SK-N-SH (cell line): Measurements from ENCODE around the gene CST9.

Source experiments
- FOXJ3 ChIP-seq: sonication (generic); formaldehyde crosslinking; IDR thresholded peaks from 2 replicates; pipeline ENCODE4 v1.5.1; 2020; ENCODE audit warnings: mild to moderate bottlenecking, missing genetic modification reagents
- MXI1 ChIP-seq: IDR thresholded peaks from 2 replicates; pipeline ENCODE4 v1.6.1; 2012; ENCODE audit warnings: mild to moderate bottlenecking, low read depth, low read length, improper control_type of control experiment
- POLR2AphosphoS5 ChIP-seq: IDR thresholded peaks from 2 replicates; pipeline ENCODE4 v1.6.1; 2012; ENCODE audit warnings: low read depth, low read length
- RAD21 ChIP-seq: IDR thresholded peaks from 2 replicates; pipeline ENCODE4 v1.6.1; 2012; ENCODE audit warnings: mild to moderate bottlenecking, low read length
- TF ChIP-seq, protein P1 (sequence below): fragments of 150-350 bp; IDR thresholded peaks from 2 replicates; pipeline ENCODE4 v1.6.1; 2016; ENCODE audit warnings: mild to moderate bottlenecking, low read depth, low read length
- TF ChIP-seq, protein P2 (sequence below): fragments of 200-600 bp; sonication (generic); IDR thresholded peaks from 2 replicates; pipeline ENCODE4 v1.6.1; 2017; ENCODE audit warnings: antibody characterized with exemption, mild to moderate bottlenecking, moderate library complexity
- TF ChIP-seq, protein P3 (sequence below): IDR thresholded peaks from 2 replicates; pipeline ENCODE4 v1.4.0; 2012; ENCODE audit warnings: low read depth, borderline replicate concordance
- TF ChIP-seq, protein P4 (sequence below): IDR thresholded peaks from 2 replicates; pipeline ENCODE4; 2012

DNA sequence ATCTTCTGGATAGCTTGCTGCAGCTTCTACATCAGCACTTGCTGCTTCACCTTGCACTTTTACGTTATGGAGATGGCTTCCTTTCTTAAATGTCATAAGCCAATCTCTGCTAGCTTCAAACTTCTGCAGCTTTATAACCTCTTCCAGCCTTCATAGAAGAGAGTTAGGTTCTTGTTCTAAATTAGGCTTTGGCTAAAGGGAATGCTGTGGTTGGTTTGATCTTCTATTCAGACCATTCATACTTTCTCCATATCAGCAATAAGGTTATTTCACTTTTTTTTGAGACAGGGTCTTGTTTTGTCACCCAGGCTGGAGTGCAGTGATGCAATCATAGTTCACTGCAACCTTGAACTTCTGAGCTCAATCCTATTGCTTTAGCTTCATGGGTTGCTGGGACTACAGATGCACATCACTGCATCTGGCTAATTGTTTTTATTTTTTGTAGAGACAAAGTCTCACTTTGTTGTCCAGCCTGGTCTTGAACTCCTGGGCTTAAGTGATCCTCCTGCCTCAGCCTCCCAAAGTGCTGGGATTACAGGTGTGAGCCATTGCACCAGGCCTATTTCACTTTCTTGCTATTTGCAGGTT, 44.2 kb upstream of the CST9 start:
- TF ChIP-seq RAD21 = no peak
- no peak for TF ChIP-seq POLR2AphosphoS5
- TF ChIP-seq, protein P1, sequence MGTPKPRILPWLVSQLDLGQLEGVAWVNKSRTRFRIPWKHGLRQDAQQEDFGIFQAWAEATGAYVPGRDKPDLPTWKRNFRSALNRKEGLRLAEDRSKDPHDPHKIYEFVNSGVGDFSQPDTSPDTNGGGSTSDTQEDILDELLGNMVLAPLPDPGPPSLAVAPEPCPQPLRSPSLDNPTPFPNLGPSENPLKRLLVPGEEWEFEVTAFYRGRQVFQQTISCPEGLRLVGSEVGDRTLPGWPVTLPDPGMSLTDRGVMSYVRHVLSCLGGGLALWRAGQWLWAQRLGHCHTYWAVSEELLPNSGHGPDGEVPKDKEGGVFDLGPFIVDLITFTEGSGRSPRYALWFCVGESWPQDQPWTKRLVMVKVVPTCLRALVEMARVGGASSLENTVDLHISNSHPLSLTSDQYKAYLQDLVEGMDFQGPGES = no peak
- TF ChIP-seq, protein P2, sequence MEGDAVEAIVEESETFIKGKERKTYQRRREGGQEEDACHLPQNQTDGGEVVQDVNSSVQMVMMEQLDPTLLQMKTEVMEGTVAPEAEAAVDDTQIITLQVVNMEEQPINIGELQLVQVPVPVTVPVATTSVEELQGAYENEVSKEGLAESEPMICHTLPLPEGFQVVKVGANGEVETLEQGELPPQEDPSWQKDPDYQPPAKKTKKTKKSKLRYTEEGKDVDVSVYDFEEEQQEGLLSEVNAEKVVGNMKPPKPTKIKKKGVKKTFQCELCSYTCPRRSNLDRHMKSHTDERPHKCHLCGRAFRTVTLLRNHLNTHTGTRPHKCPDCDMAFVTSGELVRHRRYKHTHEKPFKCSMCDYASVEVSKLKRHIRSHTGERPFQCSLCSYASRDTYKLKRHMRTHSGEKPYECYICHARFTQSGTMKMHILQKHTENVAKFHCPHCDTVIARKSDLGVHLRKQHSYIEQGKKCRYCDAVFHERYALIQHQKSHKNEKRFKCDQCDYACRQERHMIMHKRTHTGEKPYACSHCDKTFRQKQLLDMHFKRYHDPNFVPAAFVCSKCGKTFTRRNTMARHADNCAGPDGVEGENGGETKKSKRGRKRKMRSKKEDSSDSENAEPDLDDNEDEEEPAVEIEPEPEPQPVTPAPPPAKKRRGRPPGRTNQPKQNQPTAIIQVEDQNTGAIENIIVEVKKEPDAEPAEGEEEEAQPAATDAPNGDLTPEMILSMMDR = no peak
- TF ChIP-seq, protein P3, sequence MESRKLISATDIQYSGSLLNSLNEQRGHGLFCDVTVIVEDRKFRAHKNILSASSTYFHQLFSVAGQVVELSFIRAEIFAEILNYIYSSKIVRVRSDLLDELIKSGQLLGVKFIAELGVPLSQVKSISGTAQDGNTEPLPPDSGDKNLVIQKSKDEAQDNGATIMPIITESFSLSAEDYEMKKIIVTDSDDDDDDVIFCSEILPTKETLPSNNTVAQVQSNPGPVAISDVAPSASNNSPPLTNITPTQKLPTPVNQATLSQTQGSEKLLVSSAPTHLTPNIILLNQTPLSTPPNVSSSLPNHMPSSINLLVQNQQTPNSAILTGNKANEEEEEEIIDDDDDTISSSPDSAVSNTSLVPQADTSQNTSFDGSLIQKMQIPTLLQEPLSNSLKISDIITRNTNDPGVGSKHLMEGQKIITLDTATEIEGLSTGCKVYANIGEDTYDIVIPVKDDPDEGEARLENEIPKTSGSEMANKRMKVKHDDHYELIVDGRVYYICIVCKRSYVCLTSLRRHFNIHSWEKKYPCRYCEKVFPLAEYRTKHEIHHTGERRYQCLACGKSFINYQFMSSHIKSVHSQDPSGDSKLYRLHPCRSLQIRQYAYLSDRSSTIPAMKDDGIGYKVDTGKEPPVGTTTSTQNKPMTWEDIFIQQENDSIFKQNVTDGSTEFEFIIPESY = no peak
- no peak for TF ChIP-seq FOXJ3 (CRISPR knock-in tag)
- no peak for TF ChIP-seq MXI1
- TF ChIP-seq, protein P4, sequence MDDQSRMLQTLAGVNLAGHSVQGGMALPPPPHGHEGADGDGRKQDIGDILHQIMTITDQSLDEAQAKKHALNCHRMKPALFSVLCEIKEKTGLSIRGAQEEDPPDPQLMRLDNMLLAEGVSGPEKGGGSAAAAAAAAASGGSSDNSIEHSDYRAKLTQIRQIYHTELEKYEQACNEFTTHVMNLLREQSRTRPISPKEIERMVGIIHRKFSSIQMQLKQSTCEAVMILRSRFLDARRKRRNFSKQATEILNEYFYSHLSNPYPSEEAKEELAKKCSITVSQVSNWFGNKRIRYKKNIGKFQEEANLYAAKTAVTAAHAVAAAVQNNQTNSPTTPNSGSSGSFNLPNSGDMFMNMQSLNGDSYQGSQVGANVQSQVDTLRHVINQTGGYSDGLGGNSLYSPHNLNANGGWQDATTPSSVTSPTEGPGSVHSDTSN = no peak
